ENCODE data around the gene BSN. TPM values are rescaled to one million over a fixed set of nuclear protein-coding genes. Genes with fewer than 3 reads are reported as not detected.
A peak's percentile ranks its signal among the peaks of the same experiment; 100 is the strongest.

Gene BSN
- total and polyA plus RNA-seq, 2 of the 4 experiments (the other 2 are of a cell fraction) = under 0.01 to 0.03 TPM

GRCh38 chr3:49703443-49703927, 149.2 kb downstream of the BSN start:
- Histone ChIP-seq H4K8ac (ENCODE audit: low read depth in 2 of 2, low read length in 2 of 2) (no peak overlapping the region), H2BK15ac (ENCODE audit: low read depth, low read length) (no peak overlapping the region), H3K27me3 (ENCODE audit: control insufficient read depth, insufficient read depth, low read length) (no peaks in the 10 kb centered on the region), H2AFZ (replicated peaks; ENCODE audit: low read length, poor library complexity) (peak overlapping the region; percentile 75), H4K5ac (ENCODE audit: low read depth, low read length) (no peak overlapping the region), H2AK9ac (replicated peaks; ENCODE audit: low read depth, low read length, poor library complexity) (peak overlapping the region; percentile 85), H3K56ac (ENCODE audit: extremely low read depth, insufficient read depth, low read length) (no peak overlapping the region), H2BK5ac (ENCODE audit: low read depth, low read length, poor library complexity, severe bottlenecking) (no peak overlapping the region), H3K4me3 (ENCODE audit: insufficient read depth, low read depth, low read length) (no peak overlapping the region), H3K14ac (replicated peaks; ENCODE audit: low read depth, low read length) (no peak overlapping the region), H3K36me3 (ENCODE audit: control insufficient read depth, insufficient read depth, low read length) (peaks cover 44% of the 10 kb centered on the region), H4K91ac (ENCODE audit: insufficient read depth, low read depth, low read length) (no peak overlapping the region), H3K27ac (ENCODE audit: insufficient read depth, low read length) (no peak overlapping the region), H3K79me1 (ENCODE audit: low read depth in 1 of 2, low read length in 2 of 2) (no peaks in the 10 kb centered on the region), H2BK120ac (ENCODE audit: low read depth, low read length) (no peak overlapping the region), H3K9me1 (ENCODE audit: insufficient read depth, low read length) (no peaks in the 10 kb centered on the region), H4K20me1 (ENCODE audit: insufficient read depth, low read length) (peaks cover 7% of the 10 kb centered on the region; the same call in 1 of the 2 replicates), H3K9me3 (ENCODE audit: control insufficient read depth, insufficient read depth, low read length) (no peaks in the 10 kb centered on the region), H3K9ac (ENCODE audit: low read depth, low read length) (no peak overlapping the region), H3K23ac (ENCODE audit: low read depth, low read length) (no peak overlapping the region), H3K4ac (ENCODE audit: low read depth, low read length) (no peak overlapping the region), H3K4me1 (ENCODE audit: control insufficient read depth, insufficient read depth, low read length) (no peaks in the 10 kb centered on the region), H2AK5ac (ENCODE audit: low read depth, low read length) (no peak overlapping the region), H3K4me2 (ENCODE audit: low read depth, low read length) (no peak overlapping the region), H3K18ac (ENCODE audit: low read depth, low read length) (no peak overlapping the region), H2BK20ac (ENCODE audit: low read depth, low read length) (no peak overlapping the region)
- peak; percentile 96 for ATAC-seq (ENCODE audit: low read depth)
- TF ChIP-seq, protein P1, sequence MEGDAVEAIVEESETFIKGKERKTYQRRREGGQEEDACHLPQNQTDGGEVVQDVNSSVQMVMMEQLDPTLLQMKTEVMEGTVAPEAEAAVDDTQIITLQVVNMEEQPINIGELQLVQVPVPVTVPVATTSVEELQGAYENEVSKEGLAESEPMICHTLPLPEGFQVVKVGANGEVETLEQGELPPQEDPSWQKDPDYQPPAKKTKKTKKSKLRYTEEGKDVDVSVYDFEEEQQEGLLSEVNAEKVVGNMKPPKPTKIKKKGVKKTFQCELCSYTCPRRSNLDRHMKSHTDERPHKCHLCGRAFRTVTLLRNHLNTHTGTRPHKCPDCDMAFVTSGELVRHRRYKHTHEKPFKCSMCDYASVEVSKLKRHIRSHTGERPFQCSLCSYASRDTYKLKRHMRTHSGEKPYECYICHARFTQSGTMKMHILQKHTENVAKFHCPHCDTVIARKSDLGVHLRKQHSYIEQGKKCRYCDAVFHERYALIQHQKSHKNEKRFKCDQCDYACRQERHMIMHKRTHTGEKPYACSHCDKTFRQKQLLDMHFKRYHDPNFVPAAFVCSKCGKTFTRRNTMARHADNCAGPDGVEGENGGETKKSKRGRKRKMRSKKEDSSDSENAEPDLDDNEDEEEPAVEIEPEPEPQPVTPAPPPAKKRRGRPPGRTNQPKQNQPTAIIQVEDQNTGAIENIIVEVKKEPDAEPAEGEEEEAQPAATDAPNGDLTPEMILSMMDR (conservative IDR thresholded peaks at IDR 0.05; ENCODE audit: low read depth, low read length) = peak; percentile 88
- TF ChIP-seq RAD21 (IDR thresholded peaks at IDR 0.05; ENCODE audit: low read length) = peak; percentile 87
- peak; percentile 79 for TF ChIP-seq SMC3 (IDR thresholded peaks at IDR 0.05; ENCODE audit: low read depth, low read length)
- no peak for TF ChIP-seq BHLHE40 (IDR thresholded peaks at IDR 0.05; ENCODE audit: low read depth, low read length)
- no peak for TF ChIP-seq CEBPB (IDR thresholded peaks at IDR 0.05; ENCODE audit: low read depth, low read length)
- intact Hi-C loops (cut with micrococcal nuclease) (loop anchor here (1.0 to 10.0 kb wide), 3 partner anchors 136 to 391 kb away; no protein-coding TSS in a partner anchor), dilution Hi-C loops (cut with HindIII; ENCODE audit: low sequenced_read_pairs, unreplicated experiment) (no loop called here), in situ Hi-C loops (cut with MboI; ENCODE audit: low sequenced_read_pairs) (loop anchor here (5.0 kb wide), 2 partner anchors 139 to 204 kb away; no protein-coding TSS in a partner anchor)
- ChIA-PET POLR2A (ENCODE audit: unreplicated experiment) (no interaction called here), CTCF (interaction anchor here (0.5 to 2.2 kb wide), 3 partner anchors 99 to 258 kb away, joined by 3 to 11 read pairs (median 3); no protein-coding TSS in a partner anchor)
- no TSS peak for BruUV-seq (replicated peaks)
- 79% methylated on average over 2 of the region's 14 CpGs; no CpG with 5 or more reads in 1 of the 2 experiments for WGBS, 2 experiments (ENCODE audit: extremely low coverage in 2 of 2, insufficient read length in 1 of 2)
- DNase-seq = peak; percentile 62

Data from IMR-90 (cell line).